Measurements from ENCODE around the gene RRP9.

GRCh38 chr3:51967384-51968169 lies 25.9 kb upstream of the RRP9 start, which contains the start of gene PCBP4:
- TF ChIP-seq CTCF (IDR thresholded peaks at IDR 0.05 in 8 of 11, conservative IDR thresholded peaks at IDR 0.05 in 3 of 11), result no peak
- no peak for TF ChIP-seq POLR2A (IDR thresholded peaks at IDR 0.05)
